ENCODE data around the gene KLK15. TPM values are rescaled to one million over a fixed set of nuclear protein-coding genes. Genes with fewer than 3 reads are reported as not detected.

KLK15 gene
- total and polyA plus RNA-seq, 10 of the 15 experiments (the other 5 are each of a cell fraction or from before 2014, with no cell fraction given) = 0.04 to 0.08 TPM; not detected in 8

DNA sequence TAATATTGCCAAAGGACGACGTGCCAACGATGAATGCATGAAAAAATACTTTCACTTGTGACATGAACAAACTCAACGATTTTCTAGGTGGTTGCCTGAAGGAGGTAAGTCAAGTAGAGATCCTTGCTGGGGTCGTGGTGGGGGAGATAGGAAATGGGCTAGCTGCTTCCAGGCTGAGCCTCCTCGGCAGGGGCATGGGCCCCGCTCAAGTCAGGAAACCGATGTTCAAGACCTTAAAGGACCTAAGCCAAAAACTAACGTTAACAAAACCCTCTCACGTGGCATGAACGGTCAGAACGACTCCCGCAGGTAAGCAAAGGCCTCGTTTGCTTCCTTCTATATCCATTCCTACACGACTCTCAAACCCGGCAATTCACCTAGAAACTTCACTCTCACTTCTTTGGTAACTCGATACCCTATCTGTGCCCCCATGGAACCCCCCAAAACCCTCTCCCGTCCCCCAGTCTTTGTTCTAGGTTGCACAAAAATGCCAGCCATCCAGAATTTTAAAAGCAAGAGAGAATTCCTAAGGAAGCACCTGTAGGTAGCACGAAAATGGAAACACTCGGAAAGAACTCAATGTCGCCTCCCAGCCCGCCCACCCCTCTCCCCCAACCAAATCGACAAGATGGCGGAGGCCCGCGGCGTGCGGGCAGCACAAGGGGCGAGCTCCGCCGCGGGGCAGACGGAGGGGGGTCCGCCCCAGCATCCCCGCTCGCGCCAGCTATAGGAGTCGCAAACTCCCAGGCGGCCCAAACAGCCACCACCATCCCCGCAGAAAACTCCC is 29.5 kb downstream of the KLK15 start:
- POLR2A ChIA-PET = interaction anchor here (1.1 to 1.2 kb wide), 2 partner anchors 10 to 15 kb away, joined by 3 read pairs; no protein-coding TSS in a partner anchor
- Histone ChIP-seq H2AFZ (ENCODE audit: control insufficient read depth, low read depth, low read length) (no peak overlapping the region), H3K9ac (ENCODE audit: control insufficient read depth, insufficient read depth, low read length) (peak overlapping the region; percentile 92)
- TF ChIP-seq BCL11A (IDR thresholded peaks at IDR 0.05; ENCODE audit: low read depth, low read length) (no peak), TCF3 (IDR thresholded peaks at IDR 0.05; ENCODE audit: borderline replicate concordance, insufficient read depth, low read depth, low read length) (no peak), EGR1 (IDR thresholded peaks at IDR 0.05; ENCODE audit: borderline replicate concordance in 1 of 2, low read depth in 2 of 2, low read length in 2 of 2) (0 out of 3 replicates have a peak, but pooled peaks of 1 of the 2 experiments have one; percentile 2), TAF1 (IDR thresholded peaks at IDR 0.05; ENCODE audit: borderline replicate concordance, low read depth, low read length) (0 out of 2 replicates have a peak, but pooled peaks have one; percentile 49), CREB1 (IDR thresholded peaks at IDR 0.05; ENCODE audit: low read depth) (no peak), SMC3 (IDR thresholded peaks at IDR 0.05; ENCODE audit: borderline replicate concordance, low read length) (no peak), ZZZ3 (IDR thresholded peaks at IDR 0.05; ENCODE audit: control insufficient read depth, insufficient read length, low read depth) (no peak), SUZ12 (IDR thresholded peaks at IDR 0.05; ENCODE audit: unreplicated experiment) (no peak), SUPT20H (IDR thresholded peaks at IDR 0.05; ENCODE audit: borderline replicate concordance, control insufficient read depth, low read depth, low read length) (no peak), NFYB (IDR thresholded peaks at IDR 0.05; ENCODE audit: insufficient read depth, low read depth, low read length) (no peak), MTA3 (IDR thresholded peaks at IDR 0.05; ENCODE audit: borderline replicate concordance, low read length) (0 out of 2 replicates have a peak, but pooled peaks have one; percentile 59), STAT3 (IDR thresholded peaks at IDR 0.05; ENCODE audit: low read depth, low read length) (no peak), ZBTB11 (CRISPR knock-in tag; IDR thresholded peaks at IDR 0.05) (no peak), CHD1 (IDR thresholded peaks at IDR 0.05; ENCODE audit: low read depth, low read length) (0 out of 2 replicates have a peak, but pooled peaks have one; percentile 47), MTA2 (IDR thresholded peaks at IDR 0.05; ENCODE audit: low read depth) (no peak)
- TF ChIP-seq, protein P1, sequence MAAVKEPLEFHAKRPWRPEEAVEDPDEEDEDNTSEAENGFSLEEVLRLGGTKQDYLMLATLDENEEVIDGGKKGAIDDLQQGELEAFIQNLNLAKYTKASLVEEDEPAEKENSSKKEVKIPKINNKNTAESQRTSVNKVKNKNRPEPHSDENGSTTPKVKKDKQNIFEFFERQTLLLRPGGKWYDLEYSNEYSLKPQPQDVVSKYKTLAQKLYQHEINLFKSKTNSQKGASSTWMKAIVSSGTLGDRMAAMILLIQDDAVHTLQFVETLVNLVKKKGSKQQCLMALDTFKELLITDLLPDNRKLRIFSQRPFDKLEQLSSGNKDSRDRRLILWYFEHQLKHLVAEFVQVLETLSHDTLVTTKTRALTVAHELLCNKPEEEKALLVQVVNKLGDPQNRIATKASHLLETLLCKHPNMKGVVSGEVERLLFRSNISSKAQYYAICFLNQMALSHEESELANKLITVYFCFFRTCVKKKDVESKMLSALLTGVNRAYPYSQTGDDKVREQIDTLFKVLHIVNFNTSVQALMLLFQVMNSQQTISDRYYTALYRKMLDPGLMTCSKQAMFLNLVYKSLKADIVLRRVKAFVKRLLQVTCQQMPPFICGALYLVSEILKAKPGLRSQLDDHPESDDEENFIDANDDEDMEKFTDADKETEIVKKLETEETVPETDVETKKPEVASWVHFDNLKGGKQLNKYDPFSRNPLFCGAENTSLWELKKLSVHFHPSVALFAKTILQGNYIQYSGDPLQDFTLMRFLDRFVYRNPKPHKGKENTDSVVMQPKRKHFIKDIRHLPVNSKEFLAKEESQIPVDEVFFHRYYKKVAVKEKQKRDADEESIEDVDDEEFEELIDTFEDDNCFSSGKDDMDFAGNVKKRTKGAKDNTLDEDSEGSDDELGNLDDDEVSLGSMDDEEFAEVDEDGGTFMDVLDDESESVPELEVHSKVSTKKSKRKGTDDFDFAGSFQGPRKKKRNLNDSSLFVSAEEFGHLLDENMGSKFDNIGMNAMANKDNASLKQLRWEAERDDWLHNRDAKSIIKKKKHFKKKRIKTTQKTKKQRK (IDR thresholded peaks at IDR 0.05; ENCODE audit: low read depth, low read length) = no peak

More for the DNA sequence above, 29.5 kb downstream of the KLK15 start:
- TSS peak; percentile 85 for BruUV-seq (replicated peaks)
- Histone ChIP-seq H3K36me3 (ENCODE audit: control insufficient read depth in 2 of 2, insufficient read depth in 2 of 2, low read length in 1 of 2) (peaks cover 14% of the 10 kb centered on the region in 2 experiments), H4K20me1 (ENCODE audit: control insufficient read depth, insufficient read depth) (peaks cover 8% of the 10 kb centered on the region), H3K79me2 (ENCODE audit: control insufficient read depth, insufficient read depth, low read length) (peaks cover 44% of the 10 kb centered on the region), H3K4me1 (ENCODE audit: control insufficient read depth, insufficient read depth, low read length) (peaks cover 7% of the 10 kb centered on the region), H3K27ac (ENCODE audit: control insufficient read depth, insufficient read depth) (peak overlapping the region; percentile 97), H3K27me3 (replicated peaks in 1 of 2; ENCODE audit: control insufficient read depth in 2 of 2, insufficient read depth in 2 of 2, low read length in 1 of 2) (no peaks in the 10 kb centered on the region), H3K4me3 (peak overlapping the region; percentile 98), H3K4me2 (ENCODE audit: control insufficient read depth, insufficient read depth) (peak overlapping the region; percentile 98), H3K9me3 (replicated peaks; ENCODE audit: control insufficient read depth, insufficient read depth, low read length) (no peaks in the 10 kb centered on the region)
- under 1% methylated on average over 24 of the region's 40 CpGs for WGBS (ENCODE audit: insufficient coverage, insufficient replicate concordance, low lambda C conversion rate, missing lambda C conversion rate)
- RAD21 ChIA-PET (ENCODE audit: unreplicated experiment) = interaction anchor here (0.5 to 1.4 kb wide), 5 partner anchors 14 to 296 kb away, joined by 3 to 5 read pairs (median 4); no protein-coding TSS in a partner anchor
- DNase-seq (ENCODE audit: low read depth, low spot score) = no peak
- in situ Hi-C loops (cut with MboI) (no loop called here), intact Hi-C loops (cut with micrococcal nuclease; ENCODE audit: unreplicated experiment) (loop anchor here (1.0 to 2.0 kb wide), 2 partner anchors 13 to 93 kb away; no protein-coding TSS in a partner anchor)
- CTCF ChIA-PET = interaction anchor here (1.4 to 1.9 kb wide), 3 partner anchors 9 to 118 kb away, joined by 4 to 7 read pairs (median 5); no protein-coding TSS in a partner anchor
- FAIRE-seq = no peak
- ATAC-seq = peak; percentile 52
- SMC1A ChIA-PET (ENCODE audit: uncharacterized antibody, unreplicated experiment) = interaction anchor here (0.8 to 3.3 kb wide), 4 partner anchors 17 to 389 kb away, joined by 3 to 13 read pairs (median 4); no protein-coding TSS in a partner anchor
